H9 (cell line): ENCODE data around the gene GALNT2. TPM values are rescaled to one million over a fixed set of nuclear protein-coding genes. Genes with fewer than 3 reads are reported as not detected.

Experiments used
- DNase-seq: peaks from one replicate; pipeline ENCODE4 v3.0.0-alpha.2; 2017
- H2AFZ ChIP-seq: one replicate; pipeline ENCODE4 v1.6.1; 2013; ENCODE audit warnings: mild to moderate bottlenecking, low read length, control low read depth, moderate library complexity
- H2AK5ac ChIP-seq: 2 replicates; pipeline ENCODE4 v1.6.1; 2013; ENCODE audit warnings: low read length, control low read depth, mixed read lengths; ENCODE audit not compliant: insufficient read length
- H2BK120ac ChIP-seq: one replicate; pipeline ENCODE4 v1.6.1; 2013; ENCODE audit warnings: low read depth, mild to moderate bottlenecking, low read length, control low read depth, inconsistent platforms; ENCODE audit not compliant: poor library complexity, severe bottlenecking
- H2BK12ac ChIP-seq: 2 replicates; pipeline ENCODE4 v1.6.1; 2013; ENCODE audit warnings: low read length, control low read depth, mixed read lengths, low read depth; ENCODE audit not compliant: insufficient read length
- H2BK15ac ChIP-seq: 2 replicates; pipeline ENCODE4 v1.6.1; 2013; ENCODE audit warnings: low read depth, low read length, control low read depth
- H2BK20ac ChIP-seq: one replicate; pipeline ENCODE4 v1.6.1; 2013; ENCODE audit warnings: low read depth, mild to moderate bottlenecking, low read length, control low read depth, inconsistent platforms; ENCODE audit not compliant: poor library complexity, severe bottlenecking
- H2BK5ac ChIP-seq: 2 replicates; pipeline ENCODE4 v1.6.1; 2013; ENCODE audit warnings: low read length, control low read depth, mixed read lengths; ENCODE audit not compliant: insufficient read length
- H3K14ac ChIP-seq: 2 replicates; pipeline ENCODE4 v1.6.1; 2013; ENCODE audit warnings: low read length, control low read depth; ENCODE audit not compliant: insufficient read depth
- H3K18ac ChIP-seq: 2 replicates; pipeline ENCODE4 v1.6.1; 2013; ENCODE audit warnings: low read depth, mild to moderate bottlenecking, mixed read lengths, low read length, control low read depth; ENCODE audit not compliant: insufficient read length
- H3K23ac ChIP-seq: 2 replicates; pipeline ENCODE4 v1.6.1; 2013; ENCODE audit warnings: low read length, control low read depth, mixed read lengths, low read depth; ENCODE audit not compliant: insufficient read length
- H3K23me2 ChIP-seq: 2 replicates; pipeline ENCODE4 v1.6.1; 2013; ENCODE audit warnings: low read depth, mild to moderate bottlenecking, mixed read lengths, low read length, control low read depth; ENCODE audit not compliant: insufficient read length, poor library complexity, severe bottlenecking
- H3K27ac ChIP-seq: 2 replicates; pipeline ENCODE4 v1.5.1; 2013; ENCODE audit warnings: low read length, control low read depth, mixed read lengths, low read depth; ENCODE audit not compliant: insufficient read length
- H3K27me3 ChIP-seq: 2 replicates; pipeline ENCODE4 v1.6.1; 2013; ENCODE audit warnings: low read length, control low read depth, inconsistent platforms; ENCODE audit not compliant: insufficient read depth
- H3K4ac ChIP-seq: 2 replicates; pipeline ENCODE4 v1.6.1; 2013; ENCODE audit warnings: low read depth, mild to moderate bottlenecking, control low read depth, inconsistent platforms, low read length, moderate library complexity
- H3K4me1 ChIP-seq: 2 replicates; pipeline ENCODE4 v1.6.1; 2013; ENCODE audit warnings: low read length, control low read depth, inconsistent platforms; ENCODE audit not compliant: insufficient read depth
- H3K4me2 ChIP-seq: 2 replicates; pipeline ENCODE4 v1.6.1; 2013; ENCODE audit warnings: low read length, control low read depth, mixed read lengths; ENCODE audit not compliant: insufficient read length, insufficient read depth
- H3K56ac ChIP-seq: 2 replicates; pipeline ENCODE4 v1.6.1; 2013; ENCODE audit warnings: low read depth, mild to moderate bottlenecking, mixed read lengths, low read length, control low read depth; ENCODE audit not compliant: insufficient read length
- H3K79me1 ChIP-seq: 2 replicates; pipeline ENCODE4 v1.6.1; 2013; ENCODE audit warnings: low read depth, mild to moderate bottlenecking, moderate library complexity, low read length, control low read depth, inconsistent platforms; ENCODE audit not compliant: insufficient read depth, poor library complexity, severe bottlenecking
- H3K79me2 ChIP-seq: 2 replicates; pipeline ENCODE4 v1.6.1; 2013; ENCODE audit warnings: low read length, control low read depth, inconsistent platforms; ENCODE audit not compliant: insufficient read depth
- H3K9ac ChIP-seq: 2 replicates; pipeline ENCODE4 v1.6.1; 2013; ENCODE audit warnings: low read length, control low read depth, mixed read lengths; ENCODE audit not compliant: insufficient read length; ENCODE audit errors: extremely low read depth
- H3K9me3 ChIP-seq: one replicate; pipeline ENCODE4 v1.6.1; 2013; ENCODE audit warnings: low read depth, low read length, inconsistent platforms; ENCODE audit not compliant: control insufficient read depth
- H3T11ph ChIP-seq: one replicate; pipeline ENCODE4 v1.6.1; 2013; ENCODE audit warnings: mild to moderate bottlenecking, low read length, control low read depth, inconsistent platforms
- H4K20me1 ChIP-seq: one replicate; pipeline ENCODE4 v1.6.1; 2013; ENCODE audit not compliant: control insufficient read depth, insufficient read length, insufficient read depth
- H4K5ac ChIP-seq: 2 replicates; pipeline ENCODE4 v1.6.1; 2013; ENCODE audit warnings: low read depth, mild to moderate bottlenecking, mixed read lengths, low read length, control low read depth; ENCODE audit not compliant: insufficient read length
- H4K8ac ChIP-seq: replicated peaks from 2 replicates; pipeline ENCODE4 v1.6.1; 2013; ENCODE audit warnings: low read length, control low read depth, mixed read lengths, low read depth; ENCODE audit not compliant: insufficient read length
- H4K91ac ChIP-seq: 2 replicates; pipeline ENCODE4 v1.6.1; 2013; ENCODE audit warnings: low read depth, mild to moderate bottlenecking, moderate library complexity, mixed read lengths, low read length, control low read depth; ENCODE audit not compliant: insufficient read length
- H3K27ac Mint-ChIP-seq, 3 experiments: 2 replicates in 2 of 3; 3 replicates in 1 of 3; pipeline ENCODE4 v1.8.0; 2020 to 2021; ENCODE audit warnings: mixed read lengths in 3 of 3, mild to moderate bottlenecking in 1 of 3, moderate library complexity in 1 of 3
- H3K27me3 Mint-ChIP-seq: 2 replicates; pipeline ENCODE4 v1.8.0; 2021; ENCODE audit warnings: low read depth, mild to moderate bottlenecking, moderate library complexity, mixed read lengths
- H3K36me3 Mint-ChIP-seq, 3 experiments: 2 replicates in 2 of 3; 3 replicates in 1 of 3; pipeline ENCODE4 v1.8.0; 2020 to 2021; ENCODE audit warnings: low read depth in 3 of 3, mixed read lengths in 3 of 3; ENCODE audit not compliant: insufficient read depth in 1 of 3
- H3K4me1 Mint-ChIP-seq, 2 experiments: 2 replicates each; pipeline ENCODE4 v1.8.0; 2020; ENCODE audit warnings: mixed read lengths in 2 of 2
- H3K4me3 Mint-ChIP-seq, 2 experiments: 2 replicates in 1 of 2; 3 replicates in 1 of 2; pipeline ENCODE4 v1.8.0; 2020 to 2021; ENCODE audit warnings: mild to moderate bottlenecking in 2 of 2, mixed read lengths in 2 of 2, moderate library complexity in 1 of 2
- H3K9me3 Mint-ChIP-seq, 2 experiments: 2 replicates in 1 of 2; 3 replicates in 1 of 2; pipeline ENCODE4 v1.8.0; 2020; ENCODE audit warnings: mild to moderate bottlenecking in 2 of 2, mixed read lengths in 2 of 2, moderate library complexity in 1 of 2
- WGBS: extraction: QIAGEN DNeasy Blood & Tissue Kit; methylation state at CpG from one replicate; pipeline ENCODE4 v1.1.7; 2013; ENCODE audit warnings: missing lambda C conversion rate, low lambda C conversion rate, mixed read lengths; ENCODE audit not compliant: insufficient read length; ENCODE audit errors: extremely low coverage; 5-methylcytosine and 5-hydroxymethylcytosine counted together
- total RNA-seq: library from RNA; stranded (reverse); gene quantifications from 2 replicates; pipeline ENCODE4 v1.2.1, GENCODE V29; 2021
- TF ChIP-seq, protein P1 (sequence below): fragments of 200-600 bp; sonication (generic); conservative IDR thresholded peaks from 3 replicates; pipeline ENCODE4 v1.8.0; 2021; ENCODE audit warnings: antibody characterized with exemption, mild to moderate bottlenecking

The GALNT2 gene
- total RNA-seq, 1 experiment from 2014 or later = 57.6 TPM

GRCh38 chr1:230279583-230279945, 212.5 kb downstream of the GALNT2 start:
- no peak overlapping the region for H2BK120ac ChIP-seq
- Mint-ChIP-seq H3K27ac (no peak overlapping the region; a peak in 1 of 7 replicates), H3K27me3 (no peaks in the 10 kb centered on the region), H3K4me3 (no peak overlapping the region), H3K9me3 (no peaks in the 10 kb centered on the region), H3K4me1 (peaks cover 29 to 33% of the 10 kb centered on the region in 2 experiments), H3K36me3 (peaks cover 9 to 15% (median 15%) of the 10 kb centered on the region in 3 experiments; a peak in 6 of 7 replicates)
- H2BK15ac ChIP-seq = no peak overlapping the region
- no peak overlapping the region for H2BK12ac ChIP-seq
- no peaks in the 10 kb centered on the region for H3K27me3 ChIP-seq
- no peaks in the 10 kb centered on the region for H3K9me3 ChIP-seq
- H4K8ac ChIP-seq = no peak overlapping the region
- H4K20me1 ChIP-seq = no peaks in the 10 kb centered on the region
- H3K4me2 ChIP-seq = no peak overlapping the region
- H3K14ac ChIP-seq = no peak overlapping the region
- no peak overlapping the region for H2AFZ ChIP-seq
- H3T11ph ChIP-seq = no peak overlapping the region
- H3K23ac ChIP-seq = no peak overlapping the region
- H3K4me1 ChIP-seq = peaks cover 4% of the 10 kb centered on the region; the same call in 1 of the 2 replicates
- H3K18ac ChIP-seq = no peak overlapping the region
- H3K27ac ChIP-seq = no peak overlapping the region
- no peak for DNase-seq
- no peaks in the 10 kb centered on the region for H3K79me1 ChIP-seq
- no peak overlapping the region for H2AK5ac ChIP-seq
- no peak overlapping the region for H3K56ac ChIP-seq
- H3K23me2 ChIP-seq = no peaks in the 10 kb centered on the region
- H2BK5ac ChIP-seq = no peak overlapping the region
- no CpG with 5 or more reads among the region's 24 CpGs for WGBS
- TF ChIP-seq, protein P1, sequence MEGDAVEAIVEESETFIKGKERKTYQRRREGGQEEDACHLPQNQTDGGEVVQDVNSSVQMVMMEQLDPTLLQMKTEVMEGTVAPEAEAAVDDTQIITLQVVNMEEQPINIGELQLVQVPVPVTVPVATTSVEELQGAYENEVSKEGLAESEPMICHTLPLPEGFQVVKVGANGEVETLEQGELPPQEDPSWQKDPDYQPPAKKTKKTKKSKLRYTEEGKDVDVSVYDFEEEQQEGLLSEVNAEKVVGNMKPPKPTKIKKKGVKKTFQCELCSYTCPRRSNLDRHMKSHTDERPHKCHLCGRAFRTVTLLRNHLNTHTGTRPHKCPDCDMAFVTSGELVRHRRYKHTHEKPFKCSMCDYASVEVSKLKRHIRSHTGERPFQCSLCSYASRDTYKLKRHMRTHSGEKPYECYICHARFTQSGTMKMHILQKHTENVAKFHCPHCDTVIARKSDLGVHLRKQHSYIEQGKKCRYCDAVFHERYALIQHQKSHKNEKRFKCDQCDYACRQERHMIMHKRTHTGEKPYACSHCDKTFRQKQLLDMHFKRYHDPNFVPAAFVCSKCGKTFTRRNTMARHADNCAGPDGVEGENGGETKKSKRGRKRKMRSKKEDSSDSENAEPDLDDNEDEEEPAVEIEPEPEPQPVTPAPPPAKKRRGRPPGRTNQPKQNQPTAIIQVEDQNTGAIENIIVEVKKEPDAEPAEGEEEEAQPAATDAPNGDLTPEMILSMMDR = no peak
- H4K5ac ChIP-seq = no peak overlapping the region
- no peak overlapping the region for H3K4ac ChIP-seq
- H3K9ac ChIP-seq = no peak overlapping the region
- no peaks in the 10 kb centered on the region for H3K79me2 ChIP-seq
- no peak overlapping the region for H2BK20ac ChIP-seq
- no peak overlapping the region for H4K91ac ChIP-seq
